ENCODE data around the gene ATP2C2.

The ATP2C2 gene

DNA sequence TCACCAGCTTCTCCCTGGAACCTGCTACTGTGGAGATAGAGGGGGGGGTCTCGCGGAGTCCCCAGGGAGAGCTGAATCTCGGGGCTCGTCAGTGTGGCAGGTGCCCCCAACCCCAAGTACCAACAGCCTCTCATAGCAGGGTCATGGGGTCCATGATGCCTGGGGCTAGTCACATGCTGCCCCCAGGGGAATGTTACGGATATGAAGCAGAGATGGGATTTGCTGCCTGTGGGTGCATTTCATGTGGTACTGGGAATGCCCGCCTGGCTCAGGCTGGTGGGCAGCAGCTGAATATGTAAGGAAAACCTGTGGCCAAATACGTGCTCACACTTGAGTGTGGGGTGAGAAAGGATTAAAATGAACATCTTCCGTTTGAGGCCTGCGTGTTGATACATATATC, 86.7 kb downstream of the ATP2C2 start:
- no peaks in the 10 kb centered on the region for H3F3A ChIP-seq (ENCODE audit: insufficient read depth, low read length)
- no peak for TF ChIP-seq EZH2 (IDR thresholded peaks at IDR 0.05; ENCODE audit: borderline replicate concordance, low read length)
- TF ChIP-seq, protein P1, sequence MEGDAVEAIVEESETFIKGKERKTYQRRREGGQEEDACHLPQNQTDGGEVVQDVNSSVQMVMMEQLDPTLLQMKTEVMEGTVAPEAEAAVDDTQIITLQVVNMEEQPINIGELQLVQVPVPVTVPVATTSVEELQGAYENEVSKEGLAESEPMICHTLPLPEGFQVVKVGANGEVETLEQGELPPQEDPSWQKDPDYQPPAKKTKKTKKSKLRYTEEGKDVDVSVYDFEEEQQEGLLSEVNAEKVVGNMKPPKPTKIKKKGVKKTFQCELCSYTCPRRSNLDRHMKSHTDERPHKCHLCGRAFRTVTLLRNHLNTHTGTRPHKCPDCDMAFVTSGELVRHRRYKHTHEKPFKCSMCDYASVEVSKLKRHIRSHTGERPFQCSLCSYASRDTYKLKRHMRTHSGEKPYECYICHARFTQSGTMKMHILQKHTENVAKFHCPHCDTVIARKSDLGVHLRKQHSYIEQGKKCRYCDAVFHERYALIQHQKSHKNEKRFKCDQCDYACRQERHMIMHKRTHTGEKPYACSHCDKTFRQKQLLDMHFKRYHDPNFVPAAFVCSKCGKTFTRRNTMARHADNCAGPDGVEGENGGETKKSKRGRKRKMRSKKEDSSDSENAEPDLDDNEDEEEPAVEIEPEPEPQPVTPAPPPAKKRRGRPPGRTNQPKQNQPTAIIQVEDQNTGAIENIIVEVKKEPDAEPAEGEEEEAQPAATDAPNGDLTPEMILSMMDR (IDR thresholded peaks at IDR 0.05; ENCODE audit: low read length), result no peak
- H4K20me1 ChIP-seq (ENCODE audit: insufficient read depth, low read length), result no peaks in the 10 kb centered on the region
- no peaks in the 10 kb centered on the region for H3K4me1 ChIP-seq (ENCODE audit: insufficient read depth, low read length, severe bottlenecking)
- H2AFZ ChIP-seq (ENCODE audit: low read length), result no peak overlapping the region
- no peaks in the 10 kb centered on the region for H3K9me2 ChIP-seq (ENCODE audit: low read depth, low read length)
- H3K36me3 ChIP-seq (ENCODE audit: insufficient read depth, low read length), result no peaks in the 10 kb centered on the region
- H3K79me2 ChIP-seq (ENCODE audit: insufficient read depth, low read length), result no peaks in the 10 kb centered on the region
- H3K4me2 ChIP-seq (ENCODE audit: low read length), result no peak overlapping the region
- no peak overlapping the region for H3K4me3 ChIP-seq (ENCODE audit: low read depth, low read length, poor library complexity, severe bottlenecking)
- H3K9ac ChIP-seq (ENCODE audit: low read length), result no peak overlapping the region
- H3K27me3 ChIP-seq (ENCODE audit: insufficient read depth, low read length), result no peaks in the 10 kb centered on the region; the same call in 1 of the 2 replicates
- no peaks in the 10 kb centered on the region for H3K9me3 ChIP-seq (ENCODE audit: low read length)
- H3K27ac ChIP-seq (ENCODE audit: low read depth, low read length, poor library complexity, severe bottlenecking), result no peak overlapping the region

DNA sequence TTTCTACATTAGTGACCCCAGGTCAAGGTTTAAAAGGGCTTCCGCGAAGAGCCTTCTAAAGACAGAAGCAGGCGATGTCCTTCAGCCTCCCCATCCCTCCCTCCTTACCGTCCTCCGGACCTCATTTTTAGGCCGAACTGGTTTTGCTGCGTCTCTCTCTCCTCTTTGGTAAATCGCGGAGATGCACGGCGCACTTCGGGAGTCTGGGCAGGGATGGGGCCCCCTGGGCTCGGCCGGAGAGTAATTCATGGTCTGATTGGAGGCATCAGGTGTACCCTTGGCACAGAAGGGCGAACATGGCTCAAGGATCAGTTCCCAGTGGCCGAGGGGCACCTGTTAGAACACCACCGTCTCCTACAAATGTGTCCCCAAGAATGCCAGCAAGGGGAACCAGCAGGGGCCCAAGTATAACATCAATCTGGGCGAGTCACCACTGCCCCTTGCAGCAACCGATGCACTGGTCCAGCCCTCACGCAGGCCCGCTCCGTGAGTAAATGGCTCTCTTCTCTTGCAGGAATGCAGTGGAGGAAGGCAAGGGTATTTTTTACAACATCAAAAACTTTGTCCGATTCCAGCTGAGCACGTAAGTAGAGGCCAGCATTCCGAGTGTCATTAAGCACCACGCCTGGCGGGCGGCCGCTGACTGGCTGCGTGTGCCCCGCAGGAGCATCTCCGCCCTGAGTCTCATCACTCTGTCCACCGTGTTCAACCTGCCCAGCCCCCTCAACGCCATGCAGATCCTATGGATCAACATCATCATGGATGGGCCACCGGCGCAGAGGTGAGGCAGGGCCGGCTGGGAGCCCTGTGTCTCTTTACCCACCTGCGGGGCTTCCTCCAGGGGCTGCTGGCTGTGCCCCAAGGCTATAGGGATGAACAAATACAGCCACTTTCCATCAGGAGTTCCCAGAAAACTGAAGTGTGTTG, 90.5 kb downstream of the ATP2C2 start:
- Histone ChIP-seq H3K4me3 (ENCODE audit: low read depth, low read length, poor library complexity, severe bottlenecking) (no peak overlapping the region), H3F3A (ENCODE audit: insufficient read depth, low read length) (no peaks in the 10 kb centered on the region), H3K79me2 (ENCODE audit: insufficient read depth, low read length) (no peaks in the 10 kb centered on the region), H2AFZ (ENCODE audit: low read length) (no peak overlapping the region), H3K4me1 (ENCODE audit: insufficient read depth, low read length, severe bottlenecking) (no peaks in the 10 kb centered on the region), H3K9me3 (ENCODE audit: low read length) (no peaks in the 10 kb centered on the region), H3K27ac (ENCODE audit: low read depth, low read length, poor library complexity, severe bottlenecking) (no peak overlapping the region), H3K4me2 (ENCODE audit: low read length) (no peak overlapping the region), H4K20me1 (ENCODE audit: insufficient read depth, low read length) (no peaks in the 10 kb centered on the region), H3K9ac (ENCODE audit: low read length) (no peak overlapping the region), H3K9me2 (ENCODE audit: low read depth, low read length) (no peaks in the 10 kb centered on the region), H3K27me3 (ENCODE audit: insufficient read depth, low read length) (no peaks in the 10 kb centered on the region), H3K36me3 (ENCODE audit: insufficient read depth, low read length) (no peaks in the 10 kb centered on the region)
- TF ChIP-seq, protein P1 (IDR thresholded peaks at IDR 0.05; ENCODE audit: low read length), result no peak
- no peak for TF ChIP-seq EZH2 (IDR thresholded peaks at IDR 0.05; ENCODE audit: borderline replicate concordance, low read length)

DNA sequence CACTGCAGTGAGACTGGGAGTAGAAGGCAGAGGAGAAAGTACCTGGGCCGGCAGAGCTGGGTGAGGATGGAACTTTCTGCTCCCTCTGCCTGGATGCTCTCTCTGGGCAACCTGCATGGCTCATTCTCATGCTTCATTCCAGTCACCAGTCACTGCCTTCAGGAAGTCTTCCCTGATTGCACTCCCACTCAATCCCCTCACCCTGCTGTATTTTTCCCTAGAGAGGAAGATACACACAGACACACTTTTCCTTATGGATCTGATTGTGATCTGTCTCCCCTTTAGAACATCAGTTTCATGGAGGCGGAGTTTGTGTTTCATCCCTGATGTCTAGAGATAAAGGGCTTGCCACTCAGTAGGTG, 91.2 kb downstream of the ATP2C2 start:
- Histone ChIP-seq H3K4me1 (ENCODE audit: insufficient read depth, low read length, severe bottlenecking) (no peaks in the 10 kb centered on the region), H3K4me3 (ENCODE audit: low read depth, low read length, poor library complexity, severe bottlenecking) (no peak overlapping the region), H3K9ac (ENCODE audit: low read length) (no peak overlapping the region), H3F3A (ENCODE audit: insufficient read depth, low read length) (no peaks in the 10 kb centered on the region), H3K4me2 (ENCODE audit: low read length) (no peak overlapping the region), H3K27me3 (ENCODE audit: insufficient read depth, low read length) (no peaks in the 10 kb centered on the region), H3K9me3 (ENCODE audit: low read length) (no peaks in the 10 kb centered on the region), H3K36me3 (ENCODE audit: insufficient read depth, low read length) (no peaks in the 10 kb centered on the region), H4K20me1 (ENCODE audit: insufficient read depth, low read length) (no peaks in the 10 kb centered on the region), H2AFZ (ENCODE audit: low read length) (no peak overlapping the region), H3K9me2 (ENCODE audit: low read depth, low read length) (no peaks in the 10 kb centered on the region), H3K27ac (ENCODE audit: low read depth, low read length, poor library complexity, severe bottlenecking) (no peak overlapping the region), H3K79me2 (ENCODE audit: insufficient read depth, low read length) (no peaks in the 10 kb centered on the region)
- TF ChIP-seq, protein P1 (IDR thresholded peaks at IDR 0.05; ENCODE audit: low read length), result no peak
- TF ChIP-seq EZH2 (IDR thresholded peaks at IDR 0.05; ENCODE audit: borderline replicate concordance, low read length), result no peak

Data from OCI-LY1 (cell line).